Glomerular endothelial cell (primary cell): Measurements from ENCODE around the gene FCN1. TPM values are rescaled to one million over a fixed set of nuclear protein-coding genes. Genes with fewer than 3 reads are reported as not detected.

Experiments used
- DNase-seq: peaks from one replicate; pipeline ENCODE4 v3.0.0-alpha.2; 2011; ENCODE audit warnings: low read depth, low spot score; ENCODE audit errors: extremely low read depth
- total RNA-seq: library from RNA; depleted of rRNA; stranded (reverse); fragments of >200 nt; gene quantifications from 2 replicates; pipeline ENCODE4 v1.2.3, GENCODE V29; 2015

The FCN1 gene
- total RNA-seq, 1 donor from 2014 or later: not detected

DNA sequence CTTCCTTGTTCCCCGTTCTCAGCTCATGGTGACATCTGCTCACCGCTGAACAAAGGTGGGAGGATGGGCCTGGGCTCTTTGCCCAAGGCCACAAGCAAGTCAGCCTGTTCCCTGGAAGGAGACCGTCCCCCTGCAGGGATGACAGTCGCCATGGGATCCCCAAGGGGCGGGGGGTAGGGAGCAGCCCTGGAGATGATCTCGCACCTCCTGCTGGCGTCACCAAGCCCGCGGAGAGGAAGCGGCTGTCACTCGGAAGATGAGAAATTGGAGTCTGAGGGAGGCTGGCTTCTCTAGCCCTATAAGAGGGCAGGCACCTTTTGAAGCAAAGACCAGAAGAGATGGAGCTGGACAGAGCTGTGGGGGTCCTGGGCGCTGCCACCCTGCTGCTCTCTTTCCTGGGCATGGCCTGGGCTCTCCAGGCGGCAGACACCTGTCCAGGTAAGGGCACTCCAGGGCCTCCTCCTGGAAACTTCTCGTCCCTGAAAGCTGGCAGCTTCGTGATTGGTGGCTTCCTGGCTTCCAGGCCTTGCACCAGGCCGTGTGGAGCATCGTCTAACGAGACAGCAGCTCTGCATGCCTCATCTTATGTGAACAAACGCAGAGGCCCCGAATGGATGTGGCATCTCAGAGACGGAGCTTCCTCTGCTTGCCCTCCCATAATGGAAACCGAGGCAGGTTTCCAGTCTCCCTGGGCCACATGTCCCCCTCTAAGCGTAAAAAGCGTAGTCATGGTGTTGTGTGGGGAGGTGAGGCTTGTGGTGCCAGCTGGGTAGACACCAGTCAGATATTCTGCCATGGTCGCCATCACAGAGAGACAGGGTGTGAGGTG is 37.0 kb downstream of the FCN1 start, which contains the start of gene FCN2:
FCN2 (plus strand) TSS at position 327 of the 829 bp plus-strand sequence; CDS start at position 339, 12 bp downstream.
- no peak for DNase-seq

- no peak for DNase-seq
Observed at GRCh38 chr9:134879664-134880483, 37.8 kb downstream of the FCN1 start.

- no peak for DNase-seq
Observed at GRCh38 chr9:134877541-134877940, 40.2 kb downstream of the FCN1 start.

GRCh38 chr9:134875371-134875770 is 42.3 kb downstream of the FCN1 start:
- DNase-seq: no peak

DNA sequence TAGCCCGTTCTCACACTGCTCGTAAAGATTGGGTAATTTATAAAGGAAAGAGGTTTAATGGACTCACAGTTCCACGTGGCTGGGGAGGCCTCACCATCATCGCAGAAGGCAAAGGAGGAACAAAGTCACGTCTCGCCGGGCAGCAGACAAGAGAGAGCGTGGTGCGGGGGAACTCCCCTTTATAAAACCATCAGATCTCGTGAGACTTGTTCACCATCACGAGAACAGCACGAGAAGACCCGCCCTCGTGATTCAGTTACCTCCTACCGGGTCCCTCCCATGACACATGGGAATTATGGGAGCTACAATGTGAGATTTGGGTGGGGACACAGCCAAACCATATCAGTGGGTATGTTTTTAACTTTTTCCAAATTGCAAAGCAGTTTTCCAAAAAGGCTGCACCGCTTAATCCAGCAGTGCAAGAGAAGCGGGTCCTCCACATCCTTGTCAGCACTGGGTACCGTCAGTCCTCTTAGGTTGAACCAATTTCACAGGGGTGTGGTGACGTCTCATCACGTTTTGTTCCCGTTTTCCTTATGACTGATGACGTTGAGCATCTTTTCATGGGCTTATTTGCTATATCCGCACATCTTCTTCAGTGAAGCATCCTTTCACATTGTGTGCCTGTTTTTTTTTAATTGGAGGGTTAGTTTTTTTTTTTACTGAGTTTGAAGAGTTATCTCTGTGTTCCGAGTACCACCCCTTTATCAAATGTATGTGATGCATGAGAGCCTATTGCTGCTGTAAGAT is 45.1 kb downstream of the FCN1 start:
- no peak for DNase-seq

- DNase-seq: no peak
Observed at GRCh38 chr9:134871697-134872340, 45.9 kb downstream of the FCN1 start.

DNA sequence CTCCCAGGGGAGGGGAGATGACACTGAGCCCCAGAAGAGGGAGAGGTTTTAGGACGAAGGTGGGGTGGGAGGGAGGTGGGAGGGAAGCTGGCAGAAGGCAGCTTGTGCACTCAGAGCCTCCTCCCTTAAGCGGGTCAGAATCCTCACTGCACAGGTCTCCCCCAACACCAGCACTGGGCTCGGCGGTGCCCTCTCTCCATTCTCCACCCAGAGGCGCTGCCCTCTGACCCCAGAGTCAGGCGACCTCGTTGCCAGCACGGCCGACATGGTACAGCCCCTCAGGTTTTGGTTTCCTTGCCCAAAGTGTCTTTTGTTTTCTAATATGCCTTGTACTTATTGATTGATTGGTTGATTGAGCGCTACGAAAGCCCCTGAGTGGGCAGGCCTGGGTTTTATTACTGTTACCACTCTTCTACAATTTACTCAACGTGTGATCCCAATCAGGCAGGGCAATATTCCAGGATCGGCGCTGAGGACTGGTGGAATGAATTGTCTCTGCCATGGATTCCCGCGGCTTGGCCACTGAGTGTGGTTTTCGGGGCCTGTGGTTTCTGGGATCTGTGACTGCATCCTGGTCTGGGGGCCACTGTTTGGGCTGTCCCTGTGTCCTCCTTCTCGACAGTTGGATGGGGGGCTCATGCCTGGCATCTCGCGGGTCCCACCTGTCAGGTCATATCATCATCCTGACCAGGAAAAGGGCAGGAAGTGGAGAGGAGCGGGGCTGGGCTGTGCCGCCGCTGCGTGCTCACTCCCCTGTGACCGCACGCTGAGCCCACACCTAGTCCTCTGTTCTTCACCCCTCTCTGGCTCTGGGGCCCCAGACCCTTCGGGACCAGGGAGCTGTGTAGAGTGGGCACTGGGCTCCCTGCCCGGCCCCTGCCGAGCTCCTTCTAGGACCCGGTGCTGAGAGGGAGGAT is 46.7 kb downstream of the FCN1 start:
- DNase-seq: no peak

- no peak for DNase-seq
Observed at GRCh38 chr9:134870301-134870694, 47.4 kb downstream of the FCN1 start.

- DNase-seq: no peak
Observed at GRCh38 chr9:134869554-134870300, 48.0 kb downstream of the FCN1 start.

- no peak for DNase-seq
Observed at GRCh38 chr9:134868751-134869553, 48.8 kb downstream of the FCN1 start.

GRCh38 chr9:134867917-134868750 is 49.6 kb downstream of the FCN1 start:
- no peak for DNase-seq

- no peak for DNase-seq
Observed at GRCh38 chr9:134864821-134865190, 52.9 kb downstream of the FCN1 start.

- DNase-seq: no peak
Observed at GRCh38 chr9:134863941-134864820, 53.5 kb downstream of the FCN1 start.

DNA sequence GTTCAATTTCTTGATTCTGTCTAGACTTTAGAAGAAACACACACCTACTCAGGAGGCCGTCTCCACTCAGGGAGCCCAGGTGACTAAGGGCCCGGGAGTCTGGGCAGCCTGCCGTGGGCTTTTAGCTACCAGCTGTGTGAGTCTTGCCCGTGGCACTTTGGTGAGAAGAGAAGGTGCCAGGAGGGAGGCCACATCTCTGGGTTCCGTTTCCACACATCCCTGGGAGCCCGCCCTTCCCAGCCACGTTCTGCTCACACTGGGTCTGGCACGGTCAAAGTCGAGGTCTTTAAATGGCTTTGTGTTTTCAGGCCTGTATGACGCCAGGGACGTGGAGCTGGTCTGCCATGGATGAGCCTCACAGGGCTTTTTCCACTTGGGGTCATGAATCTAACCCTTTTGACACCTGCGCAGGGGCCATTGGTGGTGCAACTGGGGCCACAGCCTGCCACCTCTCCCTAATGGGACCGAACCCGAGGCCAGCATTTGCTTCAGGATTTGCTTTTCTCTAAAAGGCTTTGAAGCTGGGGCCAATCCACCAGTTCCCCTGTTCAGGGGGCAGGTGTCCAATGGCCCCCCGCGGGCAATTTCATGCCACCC is 54.3 kb downstream of the FCN1 start:
- DNase-seq: no peak

DNA sequence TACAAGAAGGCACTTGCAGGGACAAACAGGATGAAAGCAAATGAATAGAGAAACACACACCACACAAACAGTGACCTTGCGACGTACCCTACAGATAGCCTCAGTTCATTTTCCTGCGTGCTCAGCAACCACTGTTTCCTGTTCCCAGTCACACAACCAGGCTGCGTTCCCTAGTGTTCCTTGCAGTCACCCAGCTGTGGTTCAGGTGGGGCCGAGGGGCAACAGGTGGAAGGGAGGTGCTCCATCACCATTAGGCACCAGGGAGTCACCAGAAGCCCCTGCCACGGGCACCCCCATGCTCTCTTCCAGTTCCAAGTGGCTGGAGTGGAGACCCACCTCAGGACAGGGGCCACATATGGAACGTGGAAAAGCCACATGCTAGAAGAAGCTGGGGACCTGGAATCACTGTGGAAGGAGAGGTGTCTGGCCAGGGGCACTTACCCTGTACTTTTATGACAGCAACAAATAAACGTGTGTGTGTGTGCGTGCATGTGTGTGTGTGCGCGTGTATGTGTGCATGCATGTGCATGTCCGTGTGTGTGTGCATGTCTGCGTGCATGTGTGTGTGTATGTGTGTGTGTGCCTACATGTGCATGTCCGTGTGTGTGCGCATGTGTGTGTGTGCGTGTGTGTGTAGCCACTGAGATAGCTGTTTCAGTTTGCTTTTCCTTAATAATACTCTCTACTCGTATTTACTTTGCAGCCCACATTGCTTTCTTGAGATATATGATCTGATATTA is 55.9 kb downstream of the FCN1 start:
- DNase-seq: no peak
